HG02840 (cell line): Measurements from ENCODE around the gene FKBP15.
"Not testable (repeated sequence)": the region's sequence is repeated elsewhere in the genome, so short reads cannot be mapped to it uniquely, and the experiment has no call there.

Source experiments
- ATAC-seq: cut with Tn5 transposase; IDR thresholded peaks from one replicate; pipeline ENCODE4 v1.9.1; 2021; ENCODE audit warnings: mild to moderate bottlenecking, moderate library complexity, moderate number of reproducible peaks; ENCODE audit not compliant: unreplicated experiment, low FRiP score

The FKBP15 gene

DNA sequence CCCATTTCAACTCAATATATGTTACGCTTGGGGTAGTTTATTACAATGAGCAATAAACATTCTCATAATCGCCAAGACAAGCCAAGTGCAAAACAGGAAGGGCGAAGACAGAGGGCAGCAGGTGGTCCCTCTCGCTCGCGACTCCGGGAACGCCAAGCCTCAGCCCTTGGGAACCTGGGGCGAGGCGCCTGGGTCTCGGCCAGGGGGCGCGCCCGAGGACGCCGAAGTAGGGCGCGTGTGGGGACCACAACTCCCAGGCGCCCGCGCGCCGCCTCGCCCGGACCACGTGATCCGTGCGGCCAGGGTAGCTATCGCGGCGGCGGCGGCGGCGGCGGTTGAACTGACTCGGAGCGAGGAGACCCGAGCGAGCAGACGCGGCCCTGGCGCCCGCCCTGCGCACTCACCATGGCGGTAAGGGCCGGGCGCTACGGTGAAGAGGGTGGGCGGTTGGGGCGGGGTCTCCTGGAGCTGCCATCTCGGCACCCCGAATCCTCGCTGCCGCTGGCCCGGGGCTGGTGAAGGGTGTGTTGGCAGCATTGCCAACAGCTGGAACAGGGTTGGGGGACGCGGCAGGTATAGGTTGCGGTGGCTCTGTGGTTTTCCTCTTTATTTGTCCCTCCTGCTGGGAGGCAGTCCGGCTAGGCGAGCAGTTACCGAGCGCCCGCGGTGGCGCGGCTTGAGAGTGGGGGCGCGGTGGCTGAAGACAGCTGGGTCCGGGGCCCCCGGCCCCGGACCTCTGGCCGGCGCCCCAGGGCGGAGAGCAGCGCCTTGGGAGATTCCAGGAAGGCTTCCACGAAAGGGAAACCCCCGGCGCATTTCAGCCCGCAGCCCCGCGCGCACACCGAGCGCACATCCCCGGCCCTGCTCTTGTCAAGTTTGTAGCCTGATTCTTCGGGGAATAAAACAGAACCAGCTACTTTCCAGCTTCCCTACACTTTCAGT is 70.1 kb downstream of the FKBP15 start, which contains the start of gene SLC31A2:
SLC31A2 (plus strand) TSS at position 338 of the 942 bp plus-strand sequence; CDS start at position 406, 68 bp downstream.
- peak; percentile 90 for ATAC-seq

- ATAC-seq, result not testable (repeated sequence)
Observed at GRCh38 chr9:113149561-113149960, 71.5 kb downstream of the FKBP15 start.

- ATAC-seq, result no peak
Observed at GRCh38 chr9:113148781-113149510, 72.1 kb downstream of the FKBP15 start.

- no peak for ATAC-seq
Observed at GRCh38 chr9:113148372-113148705, 72.7 kb downstream of the FKBP15 start.

GRCh38 chr9:113143432-113144227 is 77.4 kb downstream of the FKBP15 start:
- no peak for ATAC-seq

GRCh38 chr9:113140896-113141295 is 80.2 kb downstream of the FKBP15 start:
- ATAC-seq, result not testable (repeated sequence)

DNA sequence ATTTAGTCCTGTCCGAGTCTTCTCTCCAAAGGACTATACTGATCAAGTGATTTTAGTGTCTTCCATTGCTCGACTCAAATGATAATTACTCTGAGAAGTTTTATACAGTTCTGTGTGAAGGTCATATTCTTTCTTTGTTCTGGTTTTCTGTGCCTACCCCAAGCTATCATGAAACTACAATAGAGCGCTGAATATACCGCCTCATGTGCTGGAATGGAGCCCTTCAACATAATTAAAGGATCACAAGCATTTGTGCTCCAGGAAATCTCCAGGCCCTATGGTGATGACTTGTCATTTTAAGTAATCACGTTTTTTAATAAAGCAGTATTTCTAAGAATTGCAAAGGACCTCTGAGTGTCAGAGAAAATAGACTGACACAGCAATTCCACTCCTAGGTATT is 81.1 kb downstream of the FKBP15 start:
- no peak for ATAC-seq

DNA sequence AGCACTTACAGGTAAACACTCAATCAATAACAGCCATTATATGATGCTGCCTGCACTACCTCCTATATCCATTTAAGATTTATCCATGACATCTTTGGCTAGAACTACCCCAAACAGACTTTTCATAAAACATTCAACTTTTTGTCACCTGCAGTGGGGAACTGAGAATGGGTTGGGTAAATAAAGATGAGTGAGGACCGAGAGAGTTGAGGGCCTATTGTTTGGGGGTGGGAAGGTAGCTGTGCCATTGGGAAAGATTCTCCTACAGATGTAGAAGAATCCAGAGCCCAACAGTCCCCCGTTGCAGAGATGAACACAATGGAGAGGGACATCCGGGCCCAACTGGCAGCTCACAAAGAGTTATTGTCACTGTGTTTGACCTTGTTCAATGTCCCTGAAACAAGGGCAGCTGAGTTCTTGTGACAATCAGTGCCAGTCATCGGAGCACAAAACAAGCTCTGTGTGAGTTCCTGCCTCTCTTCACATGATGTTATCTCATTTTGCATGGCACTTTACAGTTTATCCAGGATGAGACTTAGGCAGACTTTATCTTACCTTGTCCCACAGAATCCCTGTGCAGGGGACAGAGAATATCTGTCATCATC is 81.8 kb downstream of the FKBP15 start:
- no peak for ATAC-seq

GRCh38 chr9:113138760-113139159 is 82.3 kb downstream of the FKBP15 start:
- no peak for ATAC-seq

DNA sequence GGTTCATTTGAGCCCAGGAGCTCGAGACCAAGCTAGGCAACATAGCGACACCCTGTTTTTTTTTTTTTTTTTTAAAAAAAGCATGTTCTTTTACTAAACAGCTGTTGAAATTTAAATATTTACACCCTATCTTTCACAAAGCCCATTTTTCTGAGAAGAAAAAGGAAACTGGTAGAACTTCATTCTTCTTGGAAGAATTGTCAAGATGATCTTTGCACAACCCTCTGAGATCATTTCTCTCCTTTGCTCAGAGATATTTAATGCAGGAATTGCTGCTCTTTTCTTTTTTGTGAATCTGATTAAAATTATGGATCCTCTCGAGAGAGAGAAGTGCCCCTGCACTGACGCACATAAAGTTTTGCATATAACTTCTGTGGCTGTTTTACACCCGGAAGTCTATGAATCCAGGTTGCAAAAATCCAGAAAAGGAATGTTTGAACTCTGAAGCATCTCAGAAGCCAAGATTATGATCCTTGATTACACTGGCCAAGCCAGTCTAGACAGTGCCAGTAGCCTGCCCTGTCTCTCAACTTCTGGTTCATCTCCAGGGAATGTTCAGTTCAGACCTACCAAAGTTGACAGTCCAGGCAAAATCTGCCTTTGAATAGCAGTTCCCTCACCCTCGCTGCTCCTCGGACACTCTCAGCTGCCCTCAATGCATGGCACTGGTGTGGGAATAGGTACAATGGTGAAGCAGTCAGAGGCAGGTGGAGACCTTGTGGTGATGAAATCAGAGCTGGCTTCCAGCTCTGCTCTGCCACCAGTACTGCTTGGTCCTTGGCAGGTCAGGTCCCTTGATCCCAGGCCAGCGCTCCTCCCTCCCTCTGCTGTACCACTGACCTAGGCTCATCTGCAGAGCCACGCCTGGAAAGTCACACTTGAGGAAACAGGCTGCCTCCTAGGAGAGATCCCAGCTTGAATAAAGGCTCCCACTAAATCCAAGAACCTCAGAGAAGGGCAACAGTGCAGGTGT is 83.6 kb downstream of the FKBP15 start:
- ATAC-seq, result no peak

- no peak for ATAC-seq
Observed at GRCh38 chr9:113131689-113132151, 89.4 kb downstream of the FKBP15 start.

- ATAC-seq, result no peak
Observed at GRCh38 chr9:113129884-113130283, 91.2 kb downstream of the FKBP15 start.

DNA sequence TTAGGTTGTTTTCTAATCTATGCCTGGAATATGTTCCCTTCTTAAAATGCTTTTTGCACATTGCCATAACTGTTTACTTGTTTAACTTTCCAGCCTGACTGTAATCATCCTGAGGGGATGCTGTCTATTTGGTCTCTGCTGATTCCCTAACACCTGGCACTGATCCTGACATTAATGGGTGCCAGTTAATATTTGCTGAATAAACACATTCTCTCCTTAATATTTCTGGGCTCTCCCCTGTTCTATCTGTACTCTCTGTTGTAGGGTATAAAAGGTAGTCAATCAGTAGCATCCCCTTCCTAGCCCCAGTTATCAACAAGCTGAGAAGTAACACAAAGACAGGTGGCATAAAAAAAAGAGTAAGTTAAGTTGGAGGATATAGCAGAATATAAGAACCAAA is 91.6 kb downstream of the FKBP15 start:
- no peak for ATAC-seq

- no peak for ATAC-seq
Observed at GRCh38 chr9:113125386-113126035, 95.6 kb downstream of the FKBP15 start.

DNA sequence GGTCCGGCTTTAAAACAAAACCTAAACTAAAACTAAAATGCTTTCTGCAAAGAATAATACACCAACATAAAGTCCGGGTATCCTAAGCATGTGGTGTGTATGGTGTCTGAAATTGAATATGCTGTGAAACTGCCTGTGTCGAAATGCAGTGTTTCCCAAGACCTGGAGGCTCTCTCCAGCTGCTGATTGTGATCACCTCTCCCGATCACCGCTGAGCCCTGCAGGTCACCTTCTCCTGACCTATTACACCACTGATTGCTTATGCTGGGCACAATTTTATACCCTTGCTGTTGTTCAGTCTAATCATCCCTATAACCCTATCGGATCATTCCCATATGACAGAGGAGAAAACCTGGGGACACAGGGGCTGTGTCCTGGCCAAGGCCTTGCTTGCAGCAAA is 102.2 kb downstream of the FKBP15 start:
- ATAC-seq, result not testable (repeated sequence)
